CD4-positive, alpha-beta T cell treated with Interleukin-10 for 1 hour (primary cell): Measurements from ENCODE around the gene CENPP.
"Not testable (repeated sequence)": the region's sequence is repeated elsewhere in the genome, so short reads cannot be mapped to it uniquely, and the experiment has no call there.

Experiments
- DNase-seq: peaks from one replicate; pipeline ENCODE4 v3.0.0-alpha.2; 2020

CENPP gene

GRCh38 chr9:92619601-92620300 lies 294.0 kb downstream of the CENPP start:
- DNase-seq, result no peak

GRCh38 chr9:92620845-92621244 lies 295.1 kb downstream of the CENPP start:
- DNase-seq, result no peak

- DNase-seq, result not testable (repeated sequence)
These were observed 298.2 kb downstream of the CENPP start for GRCh38 chr9:92623936-92624335.

GRCh38 chr9:92626484-92626883 lies 300.7 kb downstream of the CENPP start:
- DNase-seq, result no peak

GRCh38 chr9:92627651-92628050 lies 301.9 kb downstream of the CENPP start:
- no peak for DNase-seq

- no peak for DNase-seq
These were observed 305.9 kb downstream of the CENPP start for GRCh38 chr9:92631452-92632343.

- no peak for DNase-seq
These were observed 306.9 kb downstream of the CENPP start for GRCh38 chr9:92632641-92633040.

- DNase-seq, result no peak
These were observed 308.0 kb downstream of the CENPP start for GRCh38 chr9:92633614-92634278.

- peak; percentile 62 for DNase-seq
These were observed 309.2 kb downstream of the CENPP start for GRCh38 chr9:92634712-92635605.

GRCh38 chr9:92635760-92636159 lies 310.0 kb downstream of the CENPP start:
- DNase-seq, result no peak

- no peak for DNase-seq
These were observed 310.9 kb downstream of the CENPP start for GRCh38 chr9:92636627-92637026.

GRCh38 chr9:92637326-92637725 lies 311.6 kb downstream of the CENPP start:
- DNase-seq, result no peak

GRCh38 chr9:92637886-92638620 lies 312.3 kb downstream of the CENPP start:
- DNase-seq, result no peak

- DNase-seq, result no peak
These were observed 312.9 kb downstream of the CENPP start for GRCh38 chr9:92638621-92639101.

- no peak for DNase-seq
These were observed 313.4 kb downstream of the CENPP start for GRCh38 chr9:92639124-92639523.

- no peak for DNase-seq
These were observed 314.1 kb downstream of the CENPP start for GRCh38 chr9:92639791-92640271.

- no peak for DNase-seq
These were observed 314.8 kb downstream of the CENPP start for GRCh38 chr9:92640398-92641091.

GRCh38 chr9:92641092-92641809 lies 315.5 kb downstream of the CENPP start:
- no peak for DNase-seq

- no peak for DNase-seq
These were observed 316.3 kb downstream of the CENPP start for GRCh38 chr9:92642041-92642451.

GRCh38 chr9:92642564-92642963 lies 316.8 kb downstream of the CENPP start:
- no peak for DNase-seq
